Peyer's patch (tissue), 4 donors: Measurements from ENCODE around the gene BAHD1.

Source experiments
- CTCF ChIP-seq, 6 experiments: fragments of 450-650 bp in 4 of 6; fragments of 200-600 bp in 2 of 6; sonication (generic) in 1 of 6; IDR thresholded peaks; one replicate each; pipeline ENCODE4 v1.5.1; 2017 to 2019; ENCODE audit warnings: antibody characterized with exemption in 6 of 6, mild to moderate bottlenecking in 3 of 6, moderate library complexity in 1 of 6
- POLR2A ChIP-seq, 2 donors: fragments of 450-650 bp; IDR thresholded peaks; one replicate each; pipeline ENCODE4 v1.5.1; 2017; ENCODE audit warnings: antibody characterized with exemption in 2 of 2, mild to moderate bottlenecking in 2 of 2, moderate library complexity in 2 of 2

DNA sequence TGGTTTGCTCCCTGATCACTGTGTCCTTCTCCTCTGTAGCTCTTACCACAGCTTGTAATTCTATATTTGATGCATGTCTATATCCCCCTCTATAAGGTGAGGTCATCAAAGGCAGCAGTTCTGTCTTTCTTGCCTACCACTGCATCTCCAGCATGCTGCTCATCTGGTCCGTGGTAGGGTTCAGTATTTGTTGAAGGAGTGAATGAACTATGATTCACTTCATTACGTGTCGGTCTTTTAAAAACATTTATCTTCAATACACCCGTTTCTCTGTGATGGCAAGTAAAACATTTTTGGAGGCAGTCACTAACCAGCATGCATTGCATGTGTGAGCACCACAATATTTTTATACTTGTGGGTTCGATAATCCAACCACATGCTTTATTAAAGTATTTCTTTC is 57.7 kb downstream of the BAHD1 start:
- TF ChIP-seq CTCF (IDR thresholded peaks at IDR 0.05) (no peak), POLR2A (IDR thresholded peaks at IDR 0.05) (no peak)
